SK-N-SH (cell line): ENCODE data around the gene PIEZO2.

Source experiments
- CTCF ChIP-seq: fragments of 200-600 bp; sonication (generic); IDR thresholded peaks from 2 replicates; pipeline ENCODE4 v1.6.1; 2017; ENCODE audit warnings: antibody characterized with exemption, mild to moderate bottlenecking, moderate library complexity
- MXI1 ChIP-seq: IDR thresholded peaks from 2 replicates; pipeline ENCODE4 v1.6.1; 2012; ENCODE audit warnings: mild to moderate bottlenecking, low read depth, low read length, improper control_type of control experiment
- REST ChIP-seq: IDR thresholded peaks from 2 replicates; pipeline ENCODE4 v1.6.1; 2012; ENCODE audit warnings: mild to moderate bottlenecking, low read depth, low read length, moderate library complexity
- SMC3 ChIP-seq: IDR thresholded peaks from 2 replicates; pipeline ENCODE4 v1.6.1; 2012; ENCODE audit warnings: low read depth, low read length, improper control_type of control experiment
- TCF12 ChIP-seq: IDR thresholded peaks from 2 replicates; pipeline ENCODE4 v1.4.0; 2012

- TF ChIP-seq REST (no peak), CTCF (no peak), SMC3 (no peak), MXI1 (no peak), TCF12 (no peak)
Observed at GRCh38 chr18:11147962-11148679, 1.2 kb downstream of the PIEZO2 start.
